Nephron progenitor cell (in vitro differentiated cells): ENCODE data around the gene NRIP3.
A peak's percentile ranks its signal among the peaks of the same experiment; 100 is the strongest.
"Not testable (repeated sequence)": the region's sequence is repeated elsewhere in the genome, so short reads cannot be mapped to it uniquely, and the experiment has no call there.

Experiments
- DNase-seq: peaks from one replicate; pipeline ENCODE4 v3.0.0; 2021
- H3K27ac Mint-ChIP-seq: 2 replicates; pipeline ENCODE4 v1.8.0; 2021; ENCODE audit warnings: mild to moderate bottlenecking, moderate library complexity, mixed read lengths
- H3K27me3 Mint-ChIP-seq: 2 replicates; pipeline ENCODE4 v1.8.0; 2021; ENCODE audit warnings: mild to moderate bottlenecking, low read depth, mixed read lengths; ENCODE audit not compliant: poor library complexity
- H3K36me3 Mint-ChIP-seq: 2 replicates; pipeline ENCODE4 v1.8.0; 2021; ENCODE audit warnings: low read depth, mixed read lengths
- H3K4me1 Mint-ChIP-seq: 2 replicates; pipeline ENCODE4 v1.8.0; 2021; ENCODE audit warnings: mixed read lengths
- H3K4me3 Mint-ChIP-seq: 2 replicates; pipeline ENCODE4 v1.8.0; 2021; ENCODE audit warnings: mild to moderate bottlenecking, moderate library complexity, mixed read lengths
- H3K9me3 Mint-ChIP-seq: 2 replicates; pipeline ENCODE4 v1.8.0; 2021; ENCODE audit warnings: mild to moderate bottlenecking, moderate library complexity, mixed read lengths
- TF ChIP-seq, protein P1 (sequence below): fragments of 200-600 bp; sonication (generic); IDR thresholded peaks from 2 replicates; pipeline ENCODE4 v1.5.0; 2021; ENCODE audit warnings: antibody characterized with exemption

NRIP3 gene

GRCh38 chr11:9015677-9016076 lies 11.9 kb upstream of the NRIP3 start:
- Mint-ChIP-seq H3K9me3 (peaks cover 20% of the 10 kb centered on the region), H3K27me3 (peaks cover 25% of the 10 kb centered on the region), H3K27ac (no peak overlapping the region), H3K36me3 (no peaks in the 10 kb centered on the region), H3K4me3 (no peak overlapping the region), H3K4me1 (no peaks in the 10 kb centered on the region)
- peak; percentile 64 for DNase-seq
- TF ChIP-seq, protein P1, sequence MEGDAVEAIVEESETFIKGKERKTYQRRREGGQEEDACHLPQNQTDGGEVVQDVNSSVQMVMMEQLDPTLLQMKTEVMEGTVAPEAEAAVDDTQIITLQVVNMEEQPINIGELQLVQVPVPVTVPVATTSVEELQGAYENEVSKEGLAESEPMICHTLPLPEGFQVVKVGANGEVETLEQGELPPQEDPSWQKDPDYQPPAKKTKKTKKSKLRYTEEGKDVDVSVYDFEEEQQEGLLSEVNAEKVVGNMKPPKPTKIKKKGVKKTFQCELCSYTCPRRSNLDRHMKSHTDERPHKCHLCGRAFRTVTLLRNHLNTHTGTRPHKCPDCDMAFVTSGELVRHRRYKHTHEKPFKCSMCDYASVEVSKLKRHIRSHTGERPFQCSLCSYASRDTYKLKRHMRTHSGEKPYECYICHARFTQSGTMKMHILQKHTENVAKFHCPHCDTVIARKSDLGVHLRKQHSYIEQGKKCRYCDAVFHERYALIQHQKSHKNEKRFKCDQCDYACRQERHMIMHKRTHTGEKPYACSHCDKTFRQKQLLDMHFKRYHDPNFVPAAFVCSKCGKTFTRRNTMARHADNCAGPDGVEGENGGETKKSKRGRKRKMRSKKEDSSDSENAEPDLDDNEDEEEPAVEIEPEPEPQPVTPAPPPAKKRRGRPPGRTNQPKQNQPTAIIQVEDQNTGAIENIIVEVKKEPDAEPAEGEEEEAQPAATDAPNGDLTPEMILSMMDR = peak; percentile 74

- H3K4me1 Mint-ChIP-seq = no peaks in the 10 kb centered on the region
- H3K27me3 Mint-ChIP-seq = peaks cover 32% of the 10 kb centered on the region
- H3K4me3 Mint-ChIP-seq = no peak overlapping the region
- no peak for DNase-seq
- no peaks in the 10 kb centered on the region for H3K36me3 Mint-ChIP-seq
- TF ChIP-seq, protein P1 = no peak
- H3K27ac Mint-ChIP-seq = no peak overlapping the region
- peaks cover 28% of the 10 kb centered on the region for H3K9me3 Mint-ChIP-seq
These were observed 11.0 kb upstream of the NRIP3 start for GRCh38 chr11:9014826-9015225.

GRCh38 chr11:9013373-9013772 lies 9.6 kb upstream of the NRIP3 start:
- TF ChIP-seq, protein P1 = no peak
- Mint-ChIP-seq H3K27ac (no peak overlapping the region), H3K27me3 (peaks cover 40% of the 10 kb centered on the region), H3K9me3 (peaks cover 29% of the 10 kb centered on the region), H3K4me1 (no peaks in the 10 kb centered on the region), H3K4me3 (no peak overlapping the region), H3K36me3 (no peaks in the 10 kb centered on the region)
- no peak for DNase-seq

DNA sequence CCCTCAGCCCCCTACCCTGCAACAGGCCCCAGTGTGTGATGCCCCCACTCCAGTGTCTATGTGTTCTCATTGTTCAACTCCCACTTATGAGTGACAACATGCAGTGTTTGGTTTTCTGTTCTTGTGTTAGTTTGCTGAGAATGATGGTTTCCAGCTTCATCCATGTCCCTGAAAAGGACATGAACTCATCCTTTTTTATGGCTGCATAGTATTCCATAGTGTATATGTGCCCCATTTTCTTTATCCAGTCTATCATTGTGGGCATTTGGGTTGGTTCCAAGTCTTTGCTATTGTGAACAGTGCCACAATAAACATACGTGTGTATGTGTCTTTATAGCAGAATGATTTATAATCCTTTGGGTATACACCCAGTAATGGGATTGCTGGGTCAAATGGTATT lies 5.7 kb upstream of the NRIP3 start:
- H3K9me3 Mint-ChIP-seq = peaks cover 29% of the 10 kb centered on the region
- H3K27me3 Mint-ChIP-seq = peaks cover 79% of the 10 kb centered on the region

GRCh38 chr11:9008661-9009060 lies 4.9 kb upstream of the NRIP3 start:
- H3K4me1 Mint-ChIP-seq = peaks cover 7% of the 10 kb centered on the region
- H3K27me3 Mint-ChIP-seq = peaks cover 83% of the 10 kb centered on the region
- H3K36me3 Mint-ChIP-seq = no peaks in the 10 kb centered on the region
- H3K9me3 Mint-ChIP-seq = peaks cover 29% of the 10 kb centered on the region
- DNase-seq = no peak
- no peak overlapping the region for H3K27ac Mint-ChIP-seq
- TF ChIP-seq, protein P1 = no peak
- H3K4me3 Mint-ChIP-seq = no peak overlapping the region

More for the DNA sequence above, 5.7 kb upstream of the NRIP3 start:
- H3K36me3 Mint-ChIP-seq, H3K4me1 Mint-ChIP-seq, H3K4me3 Mint-ChIP-seq, DNase-seq, H3K27ac Mint-ChIP-seq: not testable (repeated sequence)

GRCh38 chr11:9008011-9008550 lies 4.3 kb upstream of the NRIP3 start:
- DNase-seq = no peak
- Mint-ChIP-seq H3K4me3 (no peak overlapping the region), H3K27me3 (peaks cover 81% of the 10 kb centered on the region), H3K4me1 (peaks cover 12% of the 10 kb centered on the region), H3K27ac (no peak overlapping the region), H3K36me3 (no peaks in the 10 kb centered on the region), H3K9me3 (peaks cover 27% of the 10 kb centered on the region)
- TF ChIP-seq, protein P1 = no peak
